AG08395 (cell line): ENCODE measurements around the gene TSPAN14.
A peak's percentile ranks its signal among the peaks of the same experiment; 100 is the strongest.
"Not testable (repeated sequence)": the region's sequence is repeated elsewhere in the genome, so short reads cannot be mapped to it uniquely, and the experiment has no call there.

Experiments
- DNase-seq: peaks from one replicate; pipeline ENCODE4 v3.0.0; 2012; ENCODE audit warnings: mixed read lengths, low spot score

The TSPAN14 gene

GRCh38 chr10:80468806-80469421 is 14.8 kb downstream of the TSPAN14 start:
- DNase-seq: no peak

- DNase-seq: no peak
These were observed 16.2 kb downstream of the TSPAN14 start for GRCh38 chr10:80470266-80470665.

- no peak for DNase-seq
These were observed 16.9 kb downstream of the TSPAN14 start for GRCh38 chr10:80471001-80471400.

GRCh38 chr10:80471715-80472233 is 17.7 kb downstream of the TSPAN14 start:
- DNase-seq: no peak

- DNase-seq: no peak
These were observed 18.4 kb downstream of the TSPAN14 start for GRCh38 chr10:80472234-80473095.

GRCh38 chr10:80473096-80473657 is 19.1 kb downstream of the TSPAN14 start:
- DNase-seq: no peak

GRCh38 chr10:80473692-80474596 is 19.8 kb downstream of the TSPAN14 start:
- DNase-seq: no peak

- DNase-seq: no peak
These were observed 20.4 kb downstream of the TSPAN14 start for GRCh38 chr10:80474597-80474910.

GRCh38 chr10:80474941-80475340 is 20.8 kb downstream of the TSPAN14 start:
- DNase-seq: no peak

GRCh38 chr10:80475641-80476040 is 21.5 kb downstream of the TSPAN14 start:
- not testable (repeated sequence) for DNase-seq

GRCh38 chr10:80476685-80477084 is 22.6 kb downstream of the TSPAN14 start:
- no peak for DNase-seq

- DNase-seq: peak; percentile 76
These were observed 23.7 kb downstream of the TSPAN14 start for GRCh38 chr10:80477813-80478212.

GRCh38 chr10:80480373-80480772 is 26.3 kb downstream of the TSPAN14 start:
- not testable (repeated sequence) for DNase-seq

GRCh38 chr10:80480852-80481251 is 26.7 kb downstream of the TSPAN14 start:
- DNase-seq: no peak

GRCh38 chr10:80484243-80484642 is 30.1 kb downstream of the TSPAN14 start:
- no peak for DNase-seq

GRCh38 chr10:80484676-80485075 is 30.6 kb downstream of the TSPAN14 start:
- DNase-seq: no peak

GRCh38 chr10:80485076-80485945 is 31.2 kb downstream of the TSPAN14 start:
- no peak for DNase-seq

- no peak for DNase-seq
These were observed 32.0 kb downstream of the TSPAN14 start for GRCh38 chr10:80485946-80486764.

GRCh38 chr10:80486785-80487420 is 32.8 kb downstream of the TSPAN14 start:
- no peak for DNase-seq

GRCh38 chr10:80487421-80487785 is 33.3 kb downstream of the TSPAN14 start:
- DNase-seq: no peak
